HG03575 (cell line): ENCODE data around the gene C15orf62.

ENCODE experiments used
- ATAC-seq: cut with Tn5 transposase; IDR thresholded peaks from one replicate; pipeline ENCODE4 v1.9.1; 2021; ENCODE audit not compliant: unreplicated experiment, insufficient number of reproducible peaks, low FRiP score; ENCODE audit errors: extremely low read depth

Gene C15orf62

GRCh38 chr15:40775007-40775406 is 5.2 kb downstream of the C15orf62 start:
- no peak for ATAC-seq

DNA sequence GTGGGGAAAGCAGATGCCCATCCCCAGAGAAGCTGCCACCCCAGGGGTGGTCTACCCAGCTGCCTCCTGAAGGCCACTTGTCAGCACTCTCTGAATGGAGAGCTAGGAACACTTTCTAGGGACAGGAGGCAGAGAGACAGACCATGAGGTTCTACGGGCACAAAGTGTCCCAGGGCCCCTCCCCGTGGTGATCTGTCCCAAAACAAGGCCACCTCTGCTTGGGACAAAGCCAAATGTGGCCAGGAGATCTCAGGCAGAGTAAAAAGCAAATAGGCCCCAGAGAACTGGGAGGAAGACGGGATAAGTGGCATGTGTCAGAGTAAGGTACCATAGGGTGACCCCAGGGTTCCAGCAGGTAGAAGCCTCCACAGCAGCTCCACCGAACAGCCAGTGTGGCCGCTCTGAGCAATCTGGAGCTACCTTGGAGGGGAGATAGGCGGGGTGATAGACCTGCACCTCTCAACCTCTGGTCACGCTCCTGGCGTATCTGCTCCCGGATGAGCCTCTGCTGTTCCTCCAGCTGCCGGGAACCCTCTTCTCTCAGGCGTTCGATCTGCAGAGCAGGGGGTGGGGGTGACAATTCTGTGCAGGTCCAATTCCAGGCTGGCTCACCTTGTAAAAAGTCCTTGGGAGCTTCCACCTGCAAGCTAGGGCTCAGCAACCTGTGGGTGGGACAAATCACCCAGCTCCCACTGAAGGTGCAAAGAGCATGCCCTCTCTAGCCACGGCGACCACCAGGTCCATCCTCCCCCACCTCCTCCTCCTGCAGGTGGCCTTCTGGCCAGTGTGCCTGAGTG is 6.2 kb downstream of the C15orf62 start:
- ATAC-seq: no peak

DNA sequence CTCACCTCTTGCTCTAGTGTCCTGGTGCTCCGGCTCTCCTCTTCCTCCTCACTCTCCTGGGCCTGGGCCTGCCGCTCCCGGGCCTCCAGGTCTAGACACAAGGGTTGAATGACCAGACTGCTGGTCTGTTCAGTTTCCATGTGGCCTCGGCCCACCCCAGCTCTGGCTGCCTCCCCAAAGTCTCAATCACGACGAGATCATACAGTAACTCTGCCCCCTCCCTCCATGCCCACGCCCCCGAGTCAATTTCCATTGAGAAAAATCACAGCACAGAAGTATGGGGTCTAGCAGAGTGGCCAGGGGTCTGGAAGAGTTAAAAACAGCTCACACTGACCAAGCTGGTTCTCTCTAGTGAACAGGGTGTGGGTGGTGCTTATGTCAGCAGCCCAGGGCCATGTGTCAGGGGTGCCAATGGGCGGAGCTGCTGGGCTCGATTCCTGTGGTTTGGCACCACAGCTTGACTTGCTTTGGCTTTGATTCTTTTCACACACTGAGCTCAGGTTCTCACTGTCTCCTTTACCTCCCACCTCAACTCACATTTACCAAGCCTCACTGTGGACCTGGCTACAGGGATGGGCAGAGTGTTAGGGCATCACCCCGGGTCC is 6.9 kb downstream of the C15orf62 start:
- ATAC-seq: no peak

GRCh38 chr15:40782609-40783227 is 12.9 kb downstream of the C15orf62 start:
- ATAC-seq: no peak

GRCh38 chr15:40785164-40785563 is 15.4 kb downstream of the C15orf62 start:
- ATAC-seq: no peak

GRCh38 chr15:40785814-40786213 is 16.0 kb downstream of the C15orf62 start:
- ATAC-seq: no peak

DNA sequence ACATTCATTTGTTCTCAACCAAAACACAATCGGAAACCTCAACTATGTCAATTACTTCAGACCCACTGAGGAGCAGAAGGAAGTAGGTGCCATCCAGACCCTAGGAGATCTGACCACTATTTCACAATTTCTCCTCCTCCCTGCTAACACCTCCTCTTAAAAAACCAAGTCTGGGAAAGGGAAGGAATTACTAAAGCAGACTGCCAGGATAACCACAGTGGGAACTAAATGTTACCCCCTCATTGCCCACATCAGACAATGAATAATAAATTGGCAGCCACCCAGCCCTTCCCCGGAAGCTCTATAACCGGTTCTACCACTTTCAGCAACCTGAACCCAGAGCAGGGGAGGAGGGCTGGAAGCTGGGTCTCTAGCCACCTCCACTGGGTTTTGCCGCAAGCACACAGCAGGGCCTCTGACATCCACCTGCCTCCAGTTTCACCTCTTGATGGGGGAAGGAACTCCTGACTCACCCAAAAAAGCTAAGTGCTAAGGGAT is 17.6 kb downstream of the C15orf62 start:
- no peak for ATAC-seq

DNA sequence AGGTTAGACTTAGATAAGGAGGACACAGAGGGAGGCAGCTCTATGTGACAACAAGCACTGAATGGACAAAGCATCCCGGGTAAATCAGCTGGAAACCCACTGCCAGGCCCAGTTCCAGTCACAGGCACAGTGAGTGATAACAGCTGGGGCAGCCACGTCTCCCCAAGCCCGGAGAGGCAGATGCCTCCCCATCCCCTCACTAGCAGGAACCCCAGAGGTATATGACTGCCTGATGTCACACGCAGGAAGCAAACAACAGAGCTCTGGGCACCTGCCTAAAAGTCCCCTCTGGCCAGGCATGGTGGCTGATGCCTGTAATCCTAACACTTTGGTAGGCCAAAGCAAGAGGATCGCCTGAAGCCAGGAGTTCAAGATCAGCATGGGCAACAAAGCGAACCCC is 18.2 kb downstream of the C15orf62 start:
- no peak for ATAC-seq

DNA sequence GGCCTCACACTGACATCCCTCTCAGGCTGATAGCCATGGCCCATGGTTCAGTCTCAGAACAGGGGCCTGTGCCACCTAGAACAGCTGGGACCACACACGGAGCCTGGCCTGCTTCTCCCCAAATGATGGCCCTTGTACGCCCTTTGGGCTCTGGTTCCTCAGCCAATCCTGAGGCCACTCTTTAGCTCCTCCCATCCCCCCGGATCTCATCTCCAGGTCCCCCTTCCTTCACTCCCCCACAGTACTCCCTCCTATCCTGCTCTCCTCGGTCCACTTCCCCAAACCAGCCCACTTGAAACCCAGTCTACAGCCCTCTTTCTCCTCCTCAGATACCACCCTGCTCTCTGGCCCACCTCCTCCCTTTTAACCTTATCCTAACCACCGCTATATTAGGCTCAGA is 19.3 kb downstream of the C15orf62 start:
- ATAC-seq: no peak

DNA sequence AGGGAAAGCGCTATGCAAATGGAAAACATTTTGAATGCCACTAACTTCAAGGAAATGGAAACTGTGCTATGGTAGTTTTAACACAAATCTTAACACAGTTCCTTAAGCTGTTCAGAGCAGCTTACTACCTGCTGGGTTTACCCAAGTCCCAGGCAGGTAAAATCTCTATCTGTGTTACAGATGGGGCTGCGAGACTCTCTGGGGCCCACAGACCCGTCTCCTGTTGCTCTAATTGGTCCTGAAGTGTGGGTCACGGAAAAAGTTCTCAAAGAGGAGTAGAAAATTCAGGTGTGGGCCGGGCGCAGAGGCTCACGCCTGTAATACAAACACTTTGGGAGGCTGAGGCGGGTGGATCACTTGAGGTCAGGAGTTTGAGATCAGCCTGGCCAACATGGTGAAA is 20.2 kb downstream of the C15orf62 start:
- ATAC-seq: no peak

DNA sequence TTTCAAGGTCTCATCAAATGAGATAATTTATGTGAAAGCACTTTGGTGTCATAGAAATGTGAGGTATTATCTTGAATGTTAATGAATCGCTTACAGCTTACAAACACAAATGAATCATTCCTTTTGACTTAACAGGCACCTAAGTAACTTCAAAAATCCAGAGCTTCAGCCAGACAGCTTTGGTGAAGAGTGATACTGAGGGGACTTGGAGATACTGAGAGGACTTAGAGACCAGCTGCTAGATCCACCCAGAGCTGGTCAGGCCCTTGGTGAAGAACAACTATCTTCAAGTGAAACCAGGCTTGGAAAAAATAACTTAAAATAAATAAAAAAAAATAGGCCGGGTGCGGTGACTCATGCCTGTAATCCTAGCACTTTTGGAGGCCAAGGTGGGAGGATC is 20.9 kb downstream of the C15orf62 start:
- ATAC-seq: no peak

DNA sequence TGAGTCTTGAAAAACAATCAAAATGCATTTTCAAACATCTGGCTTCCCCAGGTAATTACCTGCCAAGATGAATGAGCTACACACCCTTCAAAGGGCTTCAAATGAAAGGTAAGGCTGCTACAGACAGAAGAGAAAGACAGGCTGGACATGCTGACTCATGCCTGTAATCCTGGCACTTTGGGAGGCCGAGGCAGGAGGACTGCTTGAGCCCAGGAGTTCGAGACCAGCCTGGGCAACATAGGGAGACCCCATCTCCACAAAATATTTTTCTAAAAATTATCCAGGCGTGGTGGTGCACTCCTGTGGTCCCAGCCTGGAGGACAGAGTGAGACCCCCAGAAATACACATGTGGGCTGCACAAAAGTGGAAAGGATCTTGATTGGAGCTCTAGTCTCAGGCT is 22.6 kb downstream of the C15orf62 start:
- ATAC-seq: no peak

- no peak for ATAC-seq
Observed at GRCh38 chr15:40793216-40793989, 23.6 kb downstream of the C15orf62 start.

- ATAC-seq: no peak
Observed at GRCh38 chr15:40796041-40796440, 26.3 kb downstream of the C15orf62 start.

- ATAC-seq: no peak
Observed at GRCh38 chr15:40796512-40796911, 26.7 kb downstream of the C15orf62 start.

- no peak for ATAC-seq
Observed at GRCh38 chr15:40799523-40799922, 29.7 kb downstream of the C15orf62 start.

GRCh38 chr15:40803076-40803475 is 33.3 kb downstream of the C15orf62 start:
- ATAC-seq: no peak

- ATAC-seq: no peak
Observed at GRCh38 chr15:40803688-40804087, 33.9 kb downstream of the C15orf62 start.

DNA sequence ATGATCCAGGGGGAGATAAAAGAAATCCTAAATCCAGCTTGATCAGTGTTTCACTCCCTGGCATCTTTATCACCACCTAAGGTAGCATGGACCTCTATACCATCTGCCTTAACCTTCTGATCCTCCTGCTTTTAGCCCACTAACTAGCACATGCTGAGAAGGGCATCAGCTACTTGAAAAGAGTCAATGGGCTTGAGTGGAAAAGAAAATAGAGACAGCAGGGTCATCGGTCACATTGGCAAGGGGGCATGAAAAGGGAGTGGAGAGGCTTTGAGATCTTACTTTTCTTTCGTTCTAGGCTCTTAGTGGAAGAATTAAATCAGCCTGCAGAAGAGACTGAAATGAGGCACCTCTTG is 36.9 kb downstream of the C15orf62 start:
- ATAC-seq: no peak
